Coronary artery (tissue), 2 donors: ENCODE results near the gene NPC2.

Source experiments
- DNase-seq: peaks from one replicate; pipeline ENCODE4 v3.0.0-alpha.2; 2017; ENCODE audit warnings: low spot score
- H3K27ac ChIP-seq, 2 donors: fragments of 200-600 bp; sonication (generic); one replicate each; pipeline ENCODE4 v1.5.1; 2016 to 2019
- H3K4me3 ChIP-seq: fragments of 200-600 bp; sonication (generic); 2 replicates; pipeline ENCODE4 v1.5.1; 2016; ENCODE audit warnings: mild to moderate bottlenecking, moderate library complexity
- TF ChIP-seq, protein P1 (sequence below): fragments of 200-600 bp; sonication (generic); IDR thresholded peaks from one replicate; pipeline ENCODE4 v1.5.1; 2019; ENCODE audit warnings: antibody characterized with exemption

NPC2 gene

DNA sequence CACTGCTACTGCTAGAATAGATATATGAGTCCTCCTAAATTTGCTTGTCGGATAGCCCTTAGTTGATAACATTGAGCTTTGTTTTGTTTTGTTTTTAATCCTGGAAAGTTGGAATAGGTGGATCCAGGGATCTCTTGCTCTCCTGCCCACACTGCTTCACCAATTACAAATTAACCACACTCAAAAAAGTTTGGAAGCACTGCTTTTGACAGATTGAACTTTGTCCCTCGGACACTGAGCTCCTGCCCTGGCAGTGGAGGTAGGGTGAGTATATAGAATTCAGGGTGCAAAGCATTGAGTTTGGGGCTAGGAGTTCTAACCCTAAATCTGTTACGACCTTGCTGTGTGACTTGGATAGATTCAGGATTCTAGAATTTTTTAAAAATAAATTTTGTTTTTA is 52.0 kb downstream of the NPC2 start:
- TF ChIP-seq, protein P1, sequence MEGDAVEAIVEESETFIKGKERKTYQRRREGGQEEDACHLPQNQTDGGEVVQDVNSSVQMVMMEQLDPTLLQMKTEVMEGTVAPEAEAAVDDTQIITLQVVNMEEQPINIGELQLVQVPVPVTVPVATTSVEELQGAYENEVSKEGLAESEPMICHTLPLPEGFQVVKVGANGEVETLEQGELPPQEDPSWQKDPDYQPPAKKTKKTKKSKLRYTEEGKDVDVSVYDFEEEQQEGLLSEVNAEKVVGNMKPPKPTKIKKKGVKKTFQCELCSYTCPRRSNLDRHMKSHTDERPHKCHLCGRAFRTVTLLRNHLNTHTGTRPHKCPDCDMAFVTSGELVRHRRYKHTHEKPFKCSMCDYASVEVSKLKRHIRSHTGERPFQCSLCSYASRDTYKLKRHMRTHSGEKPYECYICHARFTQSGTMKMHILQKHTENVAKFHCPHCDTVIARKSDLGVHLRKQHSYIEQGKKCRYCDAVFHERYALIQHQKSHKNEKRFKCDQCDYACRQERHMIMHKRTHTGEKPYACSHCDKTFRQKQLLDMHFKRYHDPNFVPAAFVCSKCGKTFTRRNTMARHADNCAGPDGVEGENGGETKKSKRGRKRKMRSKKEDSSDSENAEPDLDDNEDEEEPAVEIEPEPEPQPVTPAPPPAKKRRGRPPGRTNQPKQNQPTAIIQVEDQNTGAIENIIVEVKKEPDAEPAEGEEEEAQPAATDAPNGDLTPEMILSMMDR = no peak
- Histone ChIP-seq H3K27ac (no peak overlapping the region), H3K4me3 (no peak overlapping the region)
- DNase-seq = peak; percentile 11

DNA sequence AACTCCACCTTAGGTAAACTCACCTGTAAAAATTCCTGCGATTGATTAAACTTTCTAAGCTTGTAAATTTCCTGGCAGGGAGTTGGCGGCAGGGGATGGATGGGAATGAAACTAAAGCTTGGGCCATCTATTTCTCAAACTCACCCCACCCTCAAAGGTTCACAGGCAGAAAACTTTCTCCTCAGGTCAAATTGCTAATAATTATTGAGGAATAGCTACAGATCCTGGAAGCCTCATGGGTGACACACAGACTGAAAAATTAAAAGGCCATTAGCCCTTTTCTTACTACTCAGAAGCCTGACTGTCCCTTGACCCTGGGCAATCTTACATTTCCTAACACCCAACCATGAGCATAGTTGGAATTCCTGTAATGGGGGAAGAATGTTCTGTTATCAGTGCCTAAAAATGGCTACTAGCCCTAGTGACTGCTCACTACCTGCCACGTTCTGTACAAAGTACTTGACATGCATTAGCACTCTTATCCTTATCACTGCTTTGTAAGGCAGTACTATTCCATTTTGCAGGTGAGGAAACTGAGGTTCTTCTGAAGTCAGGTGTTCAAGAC is 54.7 kb downstream of the NPC2 start:
- TF ChIP-seq, protein P1 = no peak
- Histone ChIP-seq H3K4me3 (no peak overlapping the region), H3K27ac (no peak overlapping the region)
- DNase-seq = peak; percentile 7

DNA sequence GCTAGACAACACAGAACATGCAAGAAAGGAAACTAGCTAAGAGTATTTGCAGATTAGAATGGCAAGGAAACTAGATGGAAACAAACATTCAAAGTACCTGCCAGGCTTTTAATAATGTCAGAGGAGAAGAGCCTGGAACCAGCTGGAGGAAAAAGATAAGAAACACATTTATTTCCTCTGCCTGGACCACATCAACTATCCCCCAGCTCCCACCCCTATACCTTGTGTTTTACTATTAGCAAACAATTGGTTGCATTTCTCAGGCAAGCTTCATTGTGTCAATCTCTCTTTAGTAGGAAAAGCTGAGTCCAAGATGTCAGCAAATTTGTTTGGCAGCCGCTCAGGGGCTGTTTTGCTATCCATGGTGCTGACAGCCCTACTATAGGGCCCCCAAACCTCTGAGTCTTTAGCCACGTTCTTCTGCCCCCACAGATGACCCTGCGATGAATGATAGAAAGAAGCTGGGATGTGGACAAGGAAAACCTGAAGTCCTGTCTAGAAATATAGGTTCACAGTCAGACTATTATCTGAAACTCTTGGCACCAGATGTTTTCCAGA is 55.5 kb downstream of the NPC2 start:
- TF ChIP-seq, protein P1 = no peak
- peak; percentile 11 for DNase-seq
- Histone ChIP-seq H3K4me3 (no peak overlapping the region), H3K27ac (no peak overlapping the region)

DNA sequence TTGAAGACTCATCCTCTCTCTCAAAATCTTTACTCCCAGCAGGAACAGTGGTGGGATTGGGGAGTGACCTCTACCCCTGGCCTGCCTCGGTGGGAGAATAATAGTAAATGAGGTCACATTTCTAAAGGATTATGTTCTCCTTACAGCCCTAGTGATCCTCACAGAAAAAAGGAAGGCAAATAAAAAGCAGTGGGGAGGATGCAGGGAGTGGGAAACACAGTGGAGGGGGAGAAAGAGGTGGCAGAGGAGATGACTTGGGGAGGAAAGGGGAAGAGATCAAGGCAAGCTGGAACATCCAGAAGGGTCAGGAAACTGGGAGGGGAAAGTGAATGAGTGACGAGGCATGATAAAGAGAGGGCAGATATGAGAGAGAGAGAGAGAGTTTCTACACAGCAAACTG is 58.8 kb downstream of the NPC2 start:
- Histone ChIP-seq H3K27ac (no peak overlapping the region), H3K4me3 (no peak overlapping the region)
- no peak for DNase-seq
- TF ChIP-seq, protein P1 = no peak

DNA sequence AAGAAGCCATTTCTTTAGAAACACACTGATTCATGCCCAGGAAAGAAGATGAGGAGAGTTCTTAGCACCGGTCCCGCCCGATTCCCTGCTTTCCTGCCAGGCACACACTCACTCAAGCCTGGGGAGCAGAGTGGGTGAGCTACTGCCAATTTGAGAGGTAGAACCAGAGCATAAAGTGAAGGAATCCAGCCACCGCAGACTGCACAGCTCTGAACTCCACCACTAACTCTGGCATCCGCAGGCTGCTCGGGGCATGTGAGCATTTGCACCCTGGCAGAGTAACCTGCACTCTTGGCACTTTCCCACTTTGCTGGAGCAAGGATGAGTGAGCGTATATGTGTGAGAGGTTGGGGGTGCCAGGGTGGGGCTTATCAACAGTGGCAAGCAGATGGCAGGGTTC is 63.1 kb downstream of the NPC2 start:
- DNase-seq = peak; percentile 40
- TF ChIP-seq, protein P1 = no peak
- H3K27ac ChIP-seq = no peak overlapping the region

More for the DNA sequence above, 63.1 kb downstream of the NPC2 start:
- H3K4me3 ChIP-seq = no peak overlapping the region
